Upper lobe of left lung (tissue), 4 donors: ENCODE measurements around the gene CHAD.

Experiments used
- EP300 ChIP-seq, 4 donors: sonication (generic); formaldehyde crosslinking; IDR thresholded peaks; one replicate each; pipeline ENCODE4 v1.5.1; 2017; ENCODE audit warnings: antibody characterized with exemption in 4 of 4, control low read depth in 2 of 4
- POLR2AphosphoS5 ChIP-seq, 2 donors: sonication (generic); formaldehyde crosslinking; IDR thresholded peaks; one replicate each; pipeline ENCODE4 v1.5.1; 2017; ENCODE audit warnings: antibody characterized with exemption in 2 of 2
- TF ChIP-seq, protein P1 (sequence below), 6 experiments: fragments of 450-650 bp in 4 of 6; fragments of 200-600 bp in 2 of 6; sonication (generic) in 2 of 6; IDR thresholded peaks; one replicate each; pipeline ENCODE4 v1.5.1; 2016 to 2019; ENCODE audit warnings: antibody characterized with exemption in 6 of 6

DNA sequence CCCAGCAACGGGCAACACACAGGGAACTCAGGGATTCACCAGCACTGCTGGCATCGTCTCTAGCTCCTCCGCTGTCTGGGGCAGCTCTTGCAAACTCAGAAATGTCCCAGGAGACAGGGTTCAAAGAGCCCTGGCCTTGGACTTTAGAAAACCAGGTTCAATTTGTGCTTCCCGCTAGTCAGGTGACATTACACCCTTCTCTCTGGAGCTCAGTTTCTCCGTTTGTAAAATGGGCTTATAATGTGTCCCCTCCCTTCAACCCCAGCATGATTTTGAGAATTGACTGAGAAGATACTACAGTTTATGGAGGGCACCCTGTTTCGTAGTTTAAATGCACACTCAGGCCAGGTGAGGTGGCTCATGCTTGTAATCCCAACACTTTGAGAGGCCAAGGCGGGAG, 37.6 kb upstream of the CHAD start:
- TF ChIP-seq, protein P1, sequence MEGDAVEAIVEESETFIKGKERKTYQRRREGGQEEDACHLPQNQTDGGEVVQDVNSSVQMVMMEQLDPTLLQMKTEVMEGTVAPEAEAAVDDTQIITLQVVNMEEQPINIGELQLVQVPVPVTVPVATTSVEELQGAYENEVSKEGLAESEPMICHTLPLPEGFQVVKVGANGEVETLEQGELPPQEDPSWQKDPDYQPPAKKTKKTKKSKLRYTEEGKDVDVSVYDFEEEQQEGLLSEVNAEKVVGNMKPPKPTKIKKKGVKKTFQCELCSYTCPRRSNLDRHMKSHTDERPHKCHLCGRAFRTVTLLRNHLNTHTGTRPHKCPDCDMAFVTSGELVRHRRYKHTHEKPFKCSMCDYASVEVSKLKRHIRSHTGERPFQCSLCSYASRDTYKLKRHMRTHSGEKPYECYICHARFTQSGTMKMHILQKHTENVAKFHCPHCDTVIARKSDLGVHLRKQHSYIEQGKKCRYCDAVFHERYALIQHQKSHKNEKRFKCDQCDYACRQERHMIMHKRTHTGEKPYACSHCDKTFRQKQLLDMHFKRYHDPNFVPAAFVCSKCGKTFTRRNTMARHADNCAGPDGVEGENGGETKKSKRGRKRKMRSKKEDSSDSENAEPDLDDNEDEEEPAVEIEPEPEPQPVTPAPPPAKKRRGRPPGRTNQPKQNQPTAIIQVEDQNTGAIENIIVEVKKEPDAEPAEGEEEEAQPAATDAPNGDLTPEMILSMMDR (IDR thresholded peaks at IDR 0.05), result no peak
- TF ChIP-seq EP300 (IDR thresholded peaks at IDR 0.05) (no peak), POLR2AphosphoS5 (IDR thresholded peaks at IDR 0.05) (no peak)
